ENCODE measurements around the gene C1orf198.

The C1orf198 gene

GRCh38 chr1:230828421-230828820 lies 39.9 kb downstream of the C1orf198 start:
- DNase-seq = no peak

GRCh38 chr1:230827801-230828200 lies 40.5 kb downstream of the C1orf198 start:
- no peak for DNase-seq

GRCh38 chr1:230827081-230827681 lies 41.1 kb downstream of the C1orf198 start:
- no peak for DNase-seq

DNA sequence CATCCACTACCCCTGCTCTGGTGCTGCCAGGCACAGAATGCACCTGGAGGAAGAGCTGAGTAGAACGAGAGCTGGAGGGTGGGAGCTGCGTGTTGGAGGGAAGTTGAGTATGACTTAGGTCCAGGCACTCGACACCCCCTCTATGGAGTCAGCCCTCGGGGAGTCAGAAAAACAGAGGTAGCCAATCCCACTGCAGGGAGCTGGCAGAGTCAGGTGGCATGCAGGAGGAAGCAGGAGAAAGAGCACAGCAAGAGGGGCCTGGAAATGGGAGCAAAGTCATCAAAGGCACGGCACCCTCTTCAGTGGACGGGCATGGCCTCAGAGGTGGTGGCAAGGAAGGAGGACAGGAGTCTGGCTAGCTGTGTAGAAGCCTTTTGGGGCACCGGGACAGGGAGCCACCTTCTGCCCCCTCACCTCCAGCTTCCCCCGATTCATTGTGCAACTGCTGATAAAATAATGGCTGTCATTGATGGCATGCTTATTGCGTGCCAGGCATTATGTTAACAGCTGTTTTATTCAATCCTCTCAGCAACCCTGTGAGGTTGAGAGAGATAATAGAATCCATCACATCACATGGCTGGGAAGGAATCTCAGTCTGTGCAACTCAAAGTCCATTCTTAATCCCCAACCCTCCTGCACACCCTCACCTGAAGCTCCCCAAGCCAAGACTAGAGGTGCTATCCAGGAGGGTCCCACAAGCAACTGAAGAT lies 42.0 kb downstream of the C1orf198 start:
- DNase-seq = no peak

DNA sequence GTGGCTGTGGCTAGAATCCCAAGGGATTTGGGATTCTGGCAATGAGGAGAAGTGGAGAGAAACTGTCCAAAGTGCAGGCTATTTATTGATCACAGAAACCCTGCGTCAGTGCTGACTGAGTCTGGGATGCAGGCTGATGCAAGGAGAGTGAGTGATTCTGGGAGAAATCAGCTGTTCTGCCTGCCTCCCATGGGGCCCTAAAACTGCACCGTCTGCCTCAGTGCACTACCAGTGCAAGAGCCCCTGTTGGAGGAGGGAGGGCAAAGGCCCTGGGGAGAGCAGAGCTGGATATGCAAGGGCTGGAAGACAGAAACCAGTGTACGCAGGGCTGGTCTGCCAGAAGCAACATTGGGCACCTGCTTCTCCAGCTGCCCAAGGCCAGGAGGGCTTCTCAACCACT lies 42.6 kb downstream of the C1orf198 start:
- DNase-seq = no peak

DNA sequence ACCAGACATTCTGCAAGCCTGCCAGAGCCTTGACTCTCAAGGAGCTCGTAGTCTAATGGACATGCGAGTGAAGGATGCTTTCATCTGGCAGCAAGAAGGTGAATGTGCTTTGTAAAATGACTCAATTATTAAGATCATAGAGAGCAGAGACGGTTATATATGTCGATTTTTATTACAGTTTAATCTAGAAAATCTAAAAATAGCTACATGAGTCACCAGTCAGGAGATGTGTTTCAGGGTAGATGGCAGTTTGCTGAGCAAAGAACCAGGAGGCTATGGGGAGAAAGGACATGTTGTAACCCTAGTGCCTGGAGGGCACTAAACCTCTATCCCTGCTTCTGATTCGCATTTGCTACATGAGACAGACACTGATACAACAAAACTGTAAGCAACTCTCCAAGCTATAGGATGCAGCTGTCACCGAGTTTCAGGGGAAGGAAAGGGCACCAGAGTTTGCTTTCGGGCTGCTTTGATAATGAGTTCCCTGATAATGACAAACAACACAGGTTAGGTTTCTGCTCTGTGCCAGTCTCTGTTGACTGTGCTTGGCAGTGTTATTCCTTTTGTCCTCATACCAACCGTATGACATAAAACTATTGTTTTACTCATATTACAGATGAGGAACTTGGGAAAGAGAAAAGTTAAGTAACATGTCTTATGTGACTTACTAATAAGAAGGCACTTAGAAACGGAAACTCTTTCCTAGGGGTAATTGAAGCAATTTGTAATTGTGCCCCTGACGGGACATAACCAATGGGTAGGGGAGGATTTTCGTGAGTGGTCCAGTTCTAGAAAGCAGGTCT lies 43.2 kb downstream of the C1orf198 start:
- no peak for DNase-seq

DNA sequence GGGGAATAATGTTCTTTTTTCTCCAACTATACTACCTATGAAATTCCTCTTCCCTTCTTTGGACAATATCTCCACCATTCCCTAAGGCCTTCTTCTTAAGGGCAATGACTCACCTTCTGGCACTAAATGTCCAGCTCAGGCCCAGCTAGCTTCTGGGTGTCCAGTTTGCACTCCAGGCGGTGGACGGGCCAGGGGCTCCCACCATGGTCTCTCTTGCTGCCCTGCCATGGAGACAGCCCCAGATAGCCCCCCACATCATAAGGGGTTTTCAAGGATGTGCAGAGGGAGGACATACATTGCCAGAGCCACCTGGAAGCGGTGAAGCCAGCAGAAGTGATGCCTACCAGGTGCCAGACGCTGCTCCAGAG lies 43.8 kb downstream of the C1orf198 start:
- DNase-seq = no peak

DNA sequence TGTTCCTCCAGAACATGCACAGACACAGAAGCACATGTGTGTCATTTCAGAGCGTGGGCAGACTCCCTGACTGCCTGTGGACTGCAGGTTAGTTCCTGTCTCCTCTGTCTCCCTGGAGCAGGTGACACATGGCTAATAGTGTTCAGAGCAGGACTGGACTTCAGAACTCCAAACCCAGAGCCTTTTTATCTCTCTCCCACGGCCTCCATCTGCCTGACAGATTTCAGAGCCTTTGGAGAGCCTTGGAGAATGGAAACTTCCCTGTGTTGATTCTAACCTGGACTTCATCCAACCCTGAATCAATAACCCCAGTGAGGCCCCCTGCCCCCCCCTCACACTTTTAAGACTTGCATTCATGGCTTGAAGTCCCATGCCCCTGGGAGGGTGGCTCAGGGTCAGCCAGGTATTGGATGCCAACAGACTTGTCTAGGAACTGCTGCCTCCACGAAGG lies 44.4 kb downstream of the C1orf198 start:
- no peak for DNase-seq

GRCh38 chr1:230823426-230823825 lies 44.9 kb downstream of the C1orf198 start:
- DNase-seq = no peak

GRCh38 chr1:230822092-230822581 lies 46.2 kb downstream of the C1orf198 start:
- no peak for DNase-seq

- DNase-seq = no peak
These were observed 47.0 kb downstream of the C1orf198 start for GRCh38 chr1:230821346-230821745.

GRCh38 chr1:230820568-230820967 lies 47.8 kb downstream of the C1orf198 start:
- no peak for DNase-seq

DNA sequence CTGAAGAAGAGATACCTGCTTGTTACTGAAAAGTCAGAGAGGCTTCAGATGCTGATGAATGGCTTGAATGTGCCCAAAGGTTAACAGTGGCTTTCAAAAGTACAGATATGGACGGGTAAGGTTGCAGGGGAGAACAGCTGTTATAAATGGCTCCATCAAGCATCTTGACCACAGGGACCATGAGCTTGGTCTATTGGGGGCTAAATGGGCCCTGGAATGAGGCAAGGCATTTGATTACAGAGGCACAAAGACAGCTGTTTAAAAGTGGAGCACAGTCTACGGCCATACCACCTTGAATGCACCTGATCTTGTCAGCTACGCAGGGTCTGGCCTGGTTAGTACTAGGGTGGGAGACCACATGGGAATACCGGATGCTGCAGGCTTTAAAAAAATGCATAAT lies 48.3 kb downstream of the C1orf198 start:
- no peak for DNase-seq

DNA sequence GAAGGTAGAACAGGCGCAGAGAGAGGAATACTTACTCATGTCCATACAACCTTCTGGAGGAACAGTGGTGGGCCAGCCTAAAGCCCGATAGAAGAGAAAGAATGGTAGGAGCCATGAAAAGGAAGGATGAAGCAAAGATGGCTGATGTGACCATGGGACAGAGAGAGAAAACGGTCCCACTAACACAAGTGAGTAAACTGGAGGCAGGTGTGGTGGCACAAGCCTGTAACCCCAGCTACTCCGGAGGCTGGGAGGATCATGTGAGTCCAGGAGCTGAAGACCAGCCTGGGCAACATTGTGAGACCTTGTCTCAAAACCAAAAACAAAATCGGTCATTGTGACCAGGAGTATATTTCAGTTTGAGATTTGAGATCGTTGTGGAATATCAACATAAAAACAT lies 49.4 kb downstream of the C1orf198 start:
- DNase-seq = no peak

- no peak for DNase-seq
These were observed 50.0 kb downstream of the C1orf198 start for GRCh38 chr1:230818367-230818766.

GRCh38 chr1:230816018-230816417 lies 52.3 kb downstream of the C1orf198 start:
- DNase-seq = no peak

DNA sequence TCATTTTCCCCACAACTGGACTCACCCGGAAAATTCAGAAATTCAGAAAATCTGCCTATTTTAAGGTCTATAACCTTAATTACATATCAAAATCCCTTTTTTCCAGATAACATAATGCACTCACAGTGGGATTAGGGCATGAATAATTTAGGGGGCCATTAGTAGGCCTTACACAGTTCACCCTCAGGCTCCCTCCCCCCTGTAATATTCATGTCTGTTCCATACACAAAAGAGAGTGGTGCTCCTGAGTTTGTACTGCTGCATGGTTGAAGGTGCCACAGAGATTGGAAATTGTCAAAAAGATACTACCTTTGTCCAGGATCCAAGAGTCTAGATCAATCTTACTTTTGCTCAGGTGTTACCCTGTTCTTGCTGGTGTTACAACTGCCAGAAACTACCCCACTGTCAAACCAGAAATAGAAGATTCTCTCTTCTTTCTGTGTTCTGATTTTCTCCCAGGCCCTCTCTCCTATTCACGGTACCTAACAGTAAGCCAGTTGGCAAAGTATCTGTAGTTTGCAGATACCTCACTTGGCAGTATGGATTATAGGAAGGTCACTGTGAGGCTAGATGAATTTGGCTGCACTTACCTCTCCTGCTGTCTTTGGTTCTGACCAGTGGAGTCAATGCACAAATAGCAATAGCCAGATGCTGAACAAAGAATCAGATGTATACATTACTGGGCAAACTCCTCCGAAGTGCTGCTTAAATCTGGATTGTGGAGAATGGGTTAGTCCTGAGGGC lies 53.2 kb downstream of the C1orf198 start:
- no peak for DNase-seq

- DNase-seq = no peak
These were observed 55.8 kb downstream of the C1orf198 start for GRCh38 chr1:230812568-230812967.

GRCh38 chr1:230809256-230809990 lies 58.9 kb downstream of the C1orf198 start:
- DNase-seq = no peak

DNA sequence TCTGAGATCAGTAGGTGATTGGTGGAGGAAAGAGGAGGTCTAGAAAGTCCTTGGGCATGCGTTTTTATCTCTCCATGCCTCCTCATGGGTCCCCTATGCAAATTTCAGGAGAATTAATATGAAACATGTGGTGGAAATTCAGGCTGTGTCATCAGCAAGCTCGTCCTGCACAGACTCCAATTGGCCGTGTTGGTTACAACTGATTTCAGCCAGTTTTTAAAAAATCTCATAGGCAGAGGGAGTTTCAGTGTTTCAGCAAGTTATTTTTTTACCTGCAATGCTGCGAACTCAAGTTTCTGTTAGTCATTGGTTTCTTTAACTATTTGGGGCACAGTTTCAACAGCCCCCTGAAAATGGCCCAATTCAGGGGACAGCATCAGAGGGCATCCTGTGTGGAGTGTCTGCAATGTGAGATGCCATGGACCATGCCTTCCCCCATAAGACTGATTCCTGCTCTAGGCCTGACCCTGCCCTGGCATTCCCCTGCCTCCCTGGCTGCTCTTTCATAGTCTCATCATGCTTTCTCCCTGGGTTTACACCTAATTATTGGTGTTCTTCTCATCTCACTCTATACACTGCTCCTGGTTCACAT lies 59.9 kb downstream of the C1orf198 start:
- DNase-seq = no peak

- DNase-seq = no peak
These were observed 60.6 kb downstream of the C1orf198 start for GRCh38 chr1:230807561-230808280.
